Measurements from ENCODE around the gene HYLS1. TPM values are rescaled to one million over a fixed set of nuclear protein-coding genes. Genes with fewer than 3 reads are reported as not detected.

Gene HYLS1
- total RNA-seq, 1 experiment from 2014 or later, result 8.6 TPM

- peaks cover 20 to 21% of the 10 kb centered on the region in 2 experiments for H3K4me1 Mint-ChIP-seq
- no peaks in the 10 kb centered on the region for H3K79me2 ChIP-seq (ENCODE audit: insufficient read depth, low read length)
- H3T11ph ChIP-seq (ENCODE audit: low read length), result no peak overlapping the region
- no peaks in the 10 kb centered on the region for H3K79me1 ChIP-seq (ENCODE audit: insufficient read depth, low read depth, low read length, poor library complexity, severe bottlenecking)
- no peak overlapping the region for H2AFZ ChIP-seq (ENCODE audit: low read length)
- H2AK5ac ChIP-seq (ENCODE audit: insufficient read length, low read length), result no peak overlapping the region
- DNase-seq, result peak; percentile 47
- no peak overlapping the region for H2BK12ac ChIP-seq (ENCODE audit: insufficient read length, low read depth, low read length)
- H3K4me2 ChIP-seq (ENCODE audit: insufficient read depth, insufficient read length, low read length), result no peak overlapping the region
- no peak overlapping the region for H4K8ac ChIP-seq (replicated peaks; ENCODE audit: insufficient read length, low read depth, low read length)
- TF ChIP-seq, protein P1, sequence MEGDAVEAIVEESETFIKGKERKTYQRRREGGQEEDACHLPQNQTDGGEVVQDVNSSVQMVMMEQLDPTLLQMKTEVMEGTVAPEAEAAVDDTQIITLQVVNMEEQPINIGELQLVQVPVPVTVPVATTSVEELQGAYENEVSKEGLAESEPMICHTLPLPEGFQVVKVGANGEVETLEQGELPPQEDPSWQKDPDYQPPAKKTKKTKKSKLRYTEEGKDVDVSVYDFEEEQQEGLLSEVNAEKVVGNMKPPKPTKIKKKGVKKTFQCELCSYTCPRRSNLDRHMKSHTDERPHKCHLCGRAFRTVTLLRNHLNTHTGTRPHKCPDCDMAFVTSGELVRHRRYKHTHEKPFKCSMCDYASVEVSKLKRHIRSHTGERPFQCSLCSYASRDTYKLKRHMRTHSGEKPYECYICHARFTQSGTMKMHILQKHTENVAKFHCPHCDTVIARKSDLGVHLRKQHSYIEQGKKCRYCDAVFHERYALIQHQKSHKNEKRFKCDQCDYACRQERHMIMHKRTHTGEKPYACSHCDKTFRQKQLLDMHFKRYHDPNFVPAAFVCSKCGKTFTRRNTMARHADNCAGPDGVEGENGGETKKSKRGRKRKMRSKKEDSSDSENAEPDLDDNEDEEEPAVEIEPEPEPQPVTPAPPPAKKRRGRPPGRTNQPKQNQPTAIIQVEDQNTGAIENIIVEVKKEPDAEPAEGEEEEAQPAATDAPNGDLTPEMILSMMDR (conservative IDR thresholded peaks at IDR 0.05), result no peak
- WGBS (ENCODE audit: extremely low coverage, insufficient read length, low lambda C conversion rate), result no CpG with 5 or more reads among the region's 4 CpGs
- H2BK120ac ChIP-seq (ENCODE audit: low read depth, low read length, poor library complexity, severe bottlenecking), result no peak overlapping the region
- no peak overlapping the region for H3K27ac ChIP-seq (ENCODE audit: insufficient read length, low read depth, low read length)
- H4K5ac ChIP-seq (ENCODE audit: insufficient read length, low read depth, low read length), result no peak overlapping the region
- peaks cover 3% of the 10 kb centered on the region; the same call in 1 of the 2 replicates for H3K4me1 ChIP-seq (ENCODE audit: insufficient read depth, low read length)
- no peak overlapping the region for H2BK5ac ChIP-seq (ENCODE audit: insufficient read length, low read length)
- H3K23me2 ChIP-seq (ENCODE audit: insufficient read length, low read depth, low read length, poor library complexity, severe bottlenecking), result no peaks in the 10 kb centered on the region
- H3K4ac ChIP-seq (ENCODE audit: low read depth, low read length), result no peak overlapping the region
- H3K18ac ChIP-seq (ENCODE audit: insufficient read length, low read depth, low read length), result no peak overlapping the region
- no peaks in the 10 kb centered on the region for H3K9me3 Mint-ChIP-seq
- no peaks in the 10 kb centered on the region for H3K27me3 ChIP-seq (ENCODE audit: insufficient read depth, low read length)
- no peak overlapping the region for H3K9ac ChIP-seq (ENCODE audit: extremely low read depth, insufficient read length, low read length)
- H3K23ac ChIP-seq (ENCODE audit: insufficient read length, low read depth, low read length), result no peak overlapping the region
- no peak overlapping the region for H4K91ac ChIP-seq (ENCODE audit: insufficient read length, low read depth, low read length)
- H2BK20ac ChIP-seq (ENCODE audit: low read depth, low read length, poor library complexity, severe bottlenecking), result no peak overlapping the region
- H3K27ac Mint-ChIP-seq, result peak overlapping the region in 1 of 3 experiments; percentile 53; a peak in 1 of 7 replicates
- no peak overlapping the region; a peak in 1 of 5 replicates for H3K4me3 Mint-ChIP-seq
- H3K14ac ChIP-seq (ENCODE audit: insufficient read depth, low read length), result no peak overlapping the region
- no peak overlapping the region for H2BK15ac ChIP-seq (ENCODE audit: low read depth, low read length)
- no peak overlapping the region for H3K56ac ChIP-seq (ENCODE audit: insufficient read length, low read depth, low read length)
- no peaks in the 10 kb centered on the region for H4K20me1 ChIP-seq (ENCODE audit: control insufficient read depth, insufficient read depth, insufficient read length)
- no peaks in the 10 kb centered on the region for H3K27me3 Mint-ChIP-seq (ENCODE audit: low read depth)
- H3K9me3 ChIP-seq (ENCODE audit: control insufficient read depth, low read depth, low read length), result no peaks in the 10 kb centered on the region
- H3K36me3 Mint-ChIP-seq (ENCODE audit: insufficient read depth in 1 of 3, low read depth in 3 of 3), result no peaks in the 10 kb centered on the region; a peak in 1 of 7 replicates
These were observed 51.6 kb downstream of the HYLS1 start for GRCh38 chr11:125939081-125939521.

Data from H9 (cell line).